B cell (primary cell): Measurements from ENCODE around the gene TRIM29. TPM values are rescaled to one million over a fixed set of nuclear protein-coding genes. Genes with fewer than 3 reads are reported as not detected.

Experiments
- ATAC-seq: fragments of 200-7000 bp; cut with Tn5 transposase; one replicate; pipeline ENCODE4 v1.10.0; 2021; ENCODE audit warnings: low read depth, mild to moderate bottlenecking, moderate number of reproducible peaks, moderate library complexity
- CTCF ChIA-PET: fragments of 350-600 bp; sonication (Branson Sonifier 250); formaldehyde crosslinking; loops from one replicate; lab custom pipeline; 2021; ENCODE audit warnings: antibody characterized with exemption, inconsistent platforms; lab: Charles Lee
- POLR2A ChIA-PET: fragments of 350-600 bp; sonication (Branson Sonifier 250); formaldehyde crosslinking; loops from one replicate; lab custom pipeline; 2021; ENCODE audit warnings: antibody characterized with exemption; lab: Charles Lee
- DNase-seq: peaks from one replicate; pipeline ENCODE4 v3.0.0; 2013
- H2AFZ ChIP-seq: 2 replicates; pipeline ENCODE4 v1.6.1; 2012; ENCODE audit warnings: mild to moderate bottlenecking, low read depth, low read length; ENCODE audit not compliant: insufficient read depth, poor library complexity, severe bottlenecking
- H3K27ac ChIP-seq, 2 donors: 1 replicate in 1 of 2; 2 replicates in 1 of 2; pipeline ENCODE4 v1.5.1; 2012 to 2013; ENCODE audit warnings: low read length in 2 of 2, mild to moderate bottlenecking in 2 of 2, moderate library complexity in 1 of 2
- H3K27me3 ChIP-seq, 4 experiments: fragments of 200-600 bp in 1 of 4; sonication (generic) in 1 of 4; replicated peaks in 1 of 4; 1 replicate in 2 of 4; 2 replicates in 2 of 4; pipeline versions ENCODE4 v1.6.1 to v1.7.0; 2013 to 2016; ENCODE audit warnings: low read length in 3 of 4, mild to moderate bottlenecking in 2 of 4, mixed read lengths in 1 of 4, moderate library complexity in 1 of 4; ENCODE audit not compliant: insufficient read depth in 4 of 4, control insufficient read depth in 3 of 4; ENCODE audit errors: control extremely low read depth in 1 of 4
- H3K36me3 ChIP-seq, 2 experiments: replicated peaks in 1 of 2; 1 replicate in 1 of 2; 2 replicates in 1 of 2; pipeline versions ENCODE4 v1.6.1 to v1.7.1; 2013; ENCODE audit warnings: low read length in 1 of 2; ENCODE audit not compliant: insufficient read depth in 2 of 2, control insufficient read depth in 1 of 2; ENCODE audit errors: control extremely low read depth in 1 of 2, extremely low read depth in 1 of 2
- H3K4me1 ChIP-seq, 2 donors: fragments of 200-600 bp in 1 of 2; sonication (generic) in 1 of 2; 1 replicate in 1 of 2; 2 replicates in 1 of 2; pipeline versions ENCODE4 v1.5.1 to v1.6.1; 2013 to 2017; ENCODE audit warnings: low read length in 2 of 2; ENCODE audit not compliant: control insufficient read depth in 2 of 2, insufficient read depth in 2 of 2
- H3K4me2 ChIP-seq: replicated peaks from 2 replicates; pipeline ENCODE3; 2012; ENCODE audit warnings: mild to moderate bottlenecking, low read depth, low read length; ENCODE audit not compliant: poor library complexity, severe bottlenecking
- H3K4me3 ChIP-seq, 5 experiments: fragments of 200-600 bp in 1 of 5; sonication (generic) in 1 of 5; 1 replicate in 3 of 5; 2 replicates in 2 of 5; pipeline versions ENCODE4 v1.5.1 to v1.7.0; 2011 to 2016; ENCODE audit warnings: low read length in 4 of 5, mild to moderate bottlenecking in 4 of 5, low read depth in 2 of 5, control low read depth in 1 of 5, moderate library complexity in 1 of 5; ENCODE audit not compliant: insufficient read depth in 1 of 5; ENCODE audit errors: control extremely low read depth in 1 of 5, extremely low read depth in 1 of 5
- H3K79me2 ChIP-seq: fragments of 200-600 bp; sonication (generic); one replicate; pipeline ENCODE4 v1.6.0; 2016; ENCODE audit warnings: low read length; ENCODE audit not compliant: control insufficient read depth, insufficient read depth
- H3K9ac ChIP-seq: fragments of 200-600 bp; sonication (generic); 2 replicates; pipeline ENCODE4 v1.6.1; 2017; ENCODE audit warnings: mild to moderate bottlenecking, low read length, moderate library complexity
- H3K9me3 ChIP-seq, 3 donors: one replicate each; pipeline versions ENCODE4 v1.6.1 to v1.7.1; 2013; ENCODE audit warnings: low read length in 2 of 3; ENCODE audit not compliant: control insufficient read depth in 2 of 3, insufficient read depth in 1 of 3; ENCODE audit errors: control extremely low read depth in 1 of 3
- H4K20me1 ChIP-seq: 2 replicates; pipeline ENCODE4 v1.6.0; 2012; ENCODE audit warnings: mild to moderate bottlenecking, low read length; ENCODE audit not compliant: insufficient read depth, control insufficient read depth, poor library complexity, severe bottlenecking
- H3K27ac Mint-ChIP-seq: one replicate; pipeline ENCODE4 v1.8.0; 2021; ENCODE audit warnings: mixed read lengths
- H3K27me3 Mint-ChIP-seq: one replicate; pipeline ENCODE4 v1.8.0; 2021; ENCODE audit warnings: mixed read lengths
- H3K4me1 Mint-ChIP-seq: one replicate; pipeline ENCODE4 v1.8.0; 2021; ENCODE audit warnings: mixed read lengths
- H3K4me3 Mint-ChIP-seq: one replicate; pipeline ENCODE4 v1.8.0; 2021; ENCODE audit warnings: mixed read lengths
- H3K9me3 Mint-ChIP-seq: one replicate; pipeline ENCODE4 v1.8.0; 2022; ENCODE audit warnings: mixed read lengths; ENCODE audit not compliant: insufficient read depth
- CTCF ChIP-seq: fragments of 200-600 bp; IDR thresholded peaks from one replicate; pipeline ENCODE4 v1.8.0; 2022; ENCODE audit warnings: antibody characterized with exemption, mild to moderate bottlenecking
- EZH2 ChIP-seq: IDR thresholded peaks from 2 replicates; pipeline ENCODE4 v1.6.1; 2012; ENCODE audit warnings: borderline replicate concordance, low read depth, mild to moderate bottlenecking, moderate library complexity, low read length; ENCODE audit not compliant: insufficient read depth, poor library complexity, severe bottlenecking
- WGBS: methylation state at CpG from one replicate; pipeline ENCODE4 v1.1.5; 2013; ENCODE audit warnings: missing lambda C conversion rate; ENCODE audit not compliant: insufficient coverage; 5-methylcytosine and 5-hydroxymethylcytosine counted together
- intact Hi-C: fragments of 100-400 bp; cut with micrococcal nuclease; formaldehyde crosslinking; loops from one replicate; pipeline ENCODE4 v1.10.0; 2022
- polyA plus RNA-seq: library from polyadenylated mRNA; depleted of rRNA; stranded (reverse); fragments of >200 nt; gene quantifications from 2 replicates; pipeline ENCODE4 v1.2.3, GENCODE V29; 2012
- total RNA-seq, 2 donors: library from RNA; stranded (reverse); fragments of 120-200 nt in 1 of 2; gene quantifications; 1 replicate in 1 of 2; 2 replicates in 1 of 2; pipeline versions ENCODE4 v1.2.3 to v1.2.4, GENCODE V29; 2013 to 2022

Gene TRIM29
- total and polyA plus RNA-seq, 2 donors (not counting 1 experiment from before 2014, with no cell fraction given) = not detected

- Mint-ChIP-seq H3K9me3 (peaks cover 3% of the 10 kb centered on the region), H3K4me1 (peaks cover 14% of the 10 kb centered on the region), H3K27ac (no peak overlapping the region), H3K27me3 (peaks cover 71% of the 10 kb centered on the region), H3K4me3 (peak overlapping the region; percentile 54)
- no peak overlapping the region for H3K27ac ChIP-seq
- peaks cover 17 to 19% of the 10 kb centered on the region in 2 donors for H3K4me1 ChIP-seq
- H3K9me3 ChIP-seq = peaks cover 0 to 19% (median 4%) of the 10 kb centered on the region in 3 donors
- no peaks in the 10 kb centered on the region for H3K36me3 ChIP-seq
- H2AFZ ChIP-seq = peak overlapping the region; percentile 61
- peak overlapping the region in 4 of 5 experiments; percentile 13 to 28 (median 24) for H3K4me3 ChIP-seq
- TF ChIP-seq EZH2 = no peak
- TF ChIP-seq CTCF = peak; percentile 63
- ChIA-PET CTCF (interaction anchor here (1.1 kb wide), 1 partner anchor 10 kb away, joined by 4 read pairs; no protein-coding TSS in a partner anchor), POLR2A (no interaction called here)
- peak; percentile 64 for DNase-seq
- H3K79me2 ChIP-seq = no peaks in the 10 kb centered on the region
- peak; percentile 45 for ATAC-seq
- peaks cover 0 to 58% (median 26%) of the 10 kb centered on the region in 4 experiments for H3K27me3 ChIP-seq
- intact Hi-C loops = no loop called here
- peak overlapping the region; percentile 66 for H3K4me2 ChIP-seq
- H3K9ac ChIP-seq = peak overlapping the region; percentile 40
- no peaks in the 10 kb centered on the region for H4K20me1 ChIP-seq
- 2% methylated on average over 71 of the region's 71 CpGs for WGBS
Measured at GRCh38 chr11:120168960-120169681, 31.2 kb upstream of the TRIM29 start.
